ENCODE results near the gene PRSS2.

Gene PRSS2

GRCh38 chr7:142785841-142786250 is 15.1 kb downstream of the PRSS2 start:
- no peak for DNase-seq

GRCh38 chr7:142787034-142787768 is 16.4 kb downstream of the PRSS2 start:
- no peaks in the 10 kb centered on the region; the same call in 1 of the 2 replicates for H3K27me3 ChIP-seq
- no peaks in the 10 kb centered on the region for H3K36me3 ChIP-seq
- no peak for DNase-seq
- H3K4me1 ChIP-seq: no peaks in the 10 kb centered on the region
- no peak overlapping the region for H3K4me3 ChIP-seq (ENCODE audit: low read depth, low read length)
- no peaks in the 10 kb centered on the region for H3K9me3 ChIP-seq
- TF ChIP-seq CTCF (IDR thresholded peaks at IDR 0.05; ENCODE audit: low read depth, low read length): no peak

More at GRCh38 chr7:142785841-142786250, 15.1 kb downstream of the PRSS2 start:
- Histone ChIP-seq H3K4me3 (ENCODE audit: low read depth, low read length) (no peak overlapping the region), H3K36me3 (no peaks in the 10 kb centered on the region), H3K4me1 (no peaks in the 10 kb centered on the region), H3K27me3 (no peaks in the 10 kb centered on the region; the same call in 1 of the 2 replicates), H3K9me3 (no peaks in the 10 kb centered on the region)
- no peak for TF ChIP-seq CTCF (IDR thresholded peaks at IDR 0.05; ENCODE audit: low read depth, low read length)

- no peaks in the 10 kb centered on the region for H3K4me1 ChIP-seq
- no peak overlapping the region for H3K4me3 ChIP-seq (ENCODE audit: low read depth, low read length)
- no peaks in the 10 kb centered on the region for H3K36me3 ChIP-seq
- no peak for TF ChIP-seq CTCF (IDR thresholded peaks at IDR 0.05; ENCODE audit: low read depth, low read length)
- DNase-seq: no peak
- no peaks in the 10 kb centered on the region; the same call in 1 of the 2 replicates for H3K27me3 ChIP-seq
- H3K9me3 ChIP-seq: no peaks in the 10 kb centered on the region
These were observed 17.0 kb downstream of the PRSS2 start for GRCh38 chr7:142787783-142788182.

- no peak for TF ChIP-seq CTCF (IDR thresholded peaks at IDR 0.05; ENCODE audit: low read depth, low read length)
- no peaks in the 10 kb centered on the region for H3K9me3 ChIP-seq
- no peaks in the 10 kb centered on the region for H3K4me1 ChIP-seq
- H3K36me3 ChIP-seq: no peaks in the 10 kb centered on the region
- H3K4me3 ChIP-seq (ENCODE audit: low read depth, low read length): no peak overlapping the region
- H3K27me3 ChIP-seq: no peaks in the 10 kb centered on the region
- no peak for DNase-seq
These were observed 17.8 kb downstream of the PRSS2 start for GRCh38 chr7:142788303-142789289.

- no peak for TF ChIP-seq CTCF (IDR thresholded peaks at IDR 0.05; ENCODE audit: low read depth, low read length)
These were observed 18.7 kb downstream of the PRSS2 start for GRCh38 chr7:142789441-142789840.

More at GRCh38 chr7:142789441-142789840, 18.7 kb downstream of the PRSS2 start:
- no peak for DNase-seq
- Histone ChIP-seq H3K4me1 (no peaks in the 10 kb centered on the region), H3K9me3 (no peaks in the 10 kb centered on the region), H3K27me3 (no peaks in the 10 kb centered on the region), H3K36me3 (no peaks in the 10 kb centered on the region), H3K4me3 (ENCODE audit: low read depth, low read length) (no peak overlapping the region)
